HAP-1 (cell line): Measurements from ENCODE around the gene P2RY2.

Experiments used
- DNase-seq, 2 experiments: peaks; one replicate each; pipeline ENCODE4 v3.0.0-alpha.2; 2016 to 2020; ENCODE audit warnings: low spot score in 2 of 2
- H3K27me3 ChIP-seq: fragments of 250-450 bp; sonication (Bioruptor Pico); 2 replicates; pipeline ENCODE4 v1.5.1; 2020; ENCODE audit warnings: low read depth, mild to moderate bottlenecking, moderate library complexity
- H3K36me3 ChIP-seq: fragments of 250-450 bp; sonication (Bioruptor Pico); replicated peaks from 2 replicates; pipeline ENCODE4 v1.5.1; 2020; ENCODE audit warnings: mild to moderate bottlenecking
- H3K4me1 ChIP-seq: fragments of 250-450 bp; sonication (Bioruptor Pico); 2 replicates; pipeline ENCODE4 v1.5.1; 2020; ENCODE audit warnings: mild to moderate bottlenecking
- H3K4me3 ChIP-seq: fragments of 250-450 bp; sonication (Bioruptor Pico); 2 replicates; pipeline ENCODE4 v1.5.1; 2020; ENCODE audit warnings: mild to moderate bottlenecking, moderate library complexity
- H3K9me3 ChIP-seq: fragments of 250-450 bp; sonication (Bioruptor Pico); 2 replicates; pipeline ENCODE4 v1.5.1; 2020; ENCODE audit warnings: mild to moderate bottlenecking, moderate library complexity
- in situ Hi-C: fragments of 300-500 bp; cut with MboI; formaldehyde crosslinking; loops from 3 replicates; pipeline ENCODE4 v1.14.3; 2020; ENCODE audit warnings: low sequenced_read_pairs, inconsistent platforms, mixed read lengths

The P2RY2 gene

DNA sequence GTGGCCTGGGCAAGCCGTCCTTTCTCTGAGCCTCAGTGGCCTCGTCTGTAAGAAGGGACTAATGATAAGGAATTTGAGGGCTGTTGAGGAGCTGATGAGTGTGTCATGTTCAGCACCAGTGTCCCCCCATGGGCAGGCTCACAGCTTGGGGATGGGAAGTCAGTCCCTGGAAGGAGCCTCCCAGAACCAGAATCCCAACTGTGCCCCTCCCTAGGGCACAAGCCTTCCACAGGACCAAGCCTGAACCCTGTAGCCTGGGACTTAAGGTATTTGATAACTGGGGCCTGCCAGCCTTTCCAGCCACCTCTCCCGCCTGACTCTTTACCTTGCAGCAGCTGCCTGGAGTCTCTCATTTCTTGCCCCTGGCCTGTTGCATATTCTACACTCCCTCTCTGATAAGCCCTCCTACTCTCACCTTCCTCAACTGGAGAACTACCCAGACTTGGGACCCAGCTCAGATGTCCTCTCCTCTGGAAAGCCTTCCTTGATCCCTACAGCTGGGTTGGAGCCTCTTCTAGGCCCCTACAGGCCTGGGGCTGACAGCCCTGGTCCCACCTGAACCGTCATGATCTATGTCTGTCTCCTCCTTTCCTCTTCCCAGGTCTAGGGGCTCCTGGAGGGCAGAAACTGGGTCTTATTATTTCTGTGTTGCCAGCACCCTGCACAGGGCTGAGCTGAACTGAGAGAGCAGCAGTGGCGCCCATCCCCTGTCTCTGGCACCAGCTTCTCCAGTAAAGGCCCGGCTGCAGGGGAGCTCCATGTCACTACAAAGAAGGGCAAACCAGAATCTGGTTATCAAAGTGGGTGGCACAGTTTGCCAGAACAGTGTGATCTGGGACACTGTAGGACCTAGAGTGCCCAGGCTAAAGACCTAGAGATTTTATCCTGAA, 1.6 kb downstream of the P2RY2 start:
- in situ Hi-C loops, result no loop called here
- Histone ChIP-seq H3K27me3 (no peaks in the 10 kb centered on the region), H3K4me3 (no peak overlapping the region), H3K9me3 (no peaks in the 10 kb centered on the region), H3K4me1 (no peaks in the 10 kb centered on the region; the same call in 1 of the 2 replicates), H3K36me3 (no peaks in the 10 kb centered on the region)
- no peak for DNase-seq

DNA sequence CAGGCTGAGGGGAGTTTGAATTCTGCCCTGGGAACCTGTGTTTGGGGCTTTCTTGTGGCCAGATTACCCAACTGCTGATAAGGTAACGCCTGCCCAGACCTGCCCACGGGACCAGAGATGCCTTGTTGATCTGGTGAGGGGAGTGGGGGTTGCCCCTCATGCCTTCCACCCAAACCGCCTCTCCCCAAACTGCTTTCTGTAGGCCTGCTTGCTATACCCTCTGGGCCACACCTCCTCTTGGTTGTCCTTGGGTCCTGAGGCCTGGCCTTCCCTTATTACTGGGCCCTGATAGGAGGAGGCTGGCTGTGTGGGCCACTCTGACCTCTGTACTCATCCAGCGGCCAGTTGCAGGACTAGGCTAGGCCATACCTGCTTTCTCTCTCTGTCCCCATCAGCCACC, 3.4 kb downstream of the P2RY2 start:
- Histone ChIP-seq H3K4me3 (no peak overlapping the region), H3K4me1 (no peaks in the 10 kb centered on the region; the same call in 1 of the 2 replicates), H3K36me3 (no peaks in the 10 kb centered on the region), H3K9me3 (no peaks in the 10 kb centered on the region), H3K27me3 (no peaks in the 10 kb centered on the region)
- in situ Hi-C loops, result no loop called here
- no peak for DNase-seq

DNA sequence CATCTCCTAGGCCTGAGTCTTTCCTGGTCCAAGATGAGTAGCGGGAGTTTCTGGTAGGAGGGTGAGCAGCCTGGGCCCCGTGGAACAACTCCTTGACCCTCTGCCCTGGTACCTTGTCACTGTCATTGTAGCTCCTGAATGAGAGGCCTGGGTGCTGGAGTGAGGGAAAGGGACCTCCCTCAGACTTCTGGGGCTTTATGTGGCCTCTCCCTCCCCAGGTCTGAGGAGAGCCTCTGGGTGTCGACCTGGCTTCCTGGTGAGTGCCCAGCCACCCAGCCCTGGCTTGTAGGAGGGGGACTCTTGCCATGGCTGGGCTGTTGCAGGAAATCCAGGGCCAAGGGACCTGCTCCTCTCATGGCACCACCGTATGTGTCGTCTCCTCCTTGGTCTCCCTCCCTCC, 3.9 kb downstream of the P2RY2 start:
- Histone ChIP-seq H3K4me1 (no peaks in the 10 kb centered on the region; the same call in 1 of the 2 replicates), H3K36me3 (no peaks in the 10 kb centered on the region), H3K9me3 (no peaks in the 10 kb centered on the region), H3K27me3 (no peaks in the 10 kb centered on the region), H3K4me3 (no peak overlapping the region)
- no peak for DNase-seq
- in situ Hi-C loops, result no loop called here

DNA sequence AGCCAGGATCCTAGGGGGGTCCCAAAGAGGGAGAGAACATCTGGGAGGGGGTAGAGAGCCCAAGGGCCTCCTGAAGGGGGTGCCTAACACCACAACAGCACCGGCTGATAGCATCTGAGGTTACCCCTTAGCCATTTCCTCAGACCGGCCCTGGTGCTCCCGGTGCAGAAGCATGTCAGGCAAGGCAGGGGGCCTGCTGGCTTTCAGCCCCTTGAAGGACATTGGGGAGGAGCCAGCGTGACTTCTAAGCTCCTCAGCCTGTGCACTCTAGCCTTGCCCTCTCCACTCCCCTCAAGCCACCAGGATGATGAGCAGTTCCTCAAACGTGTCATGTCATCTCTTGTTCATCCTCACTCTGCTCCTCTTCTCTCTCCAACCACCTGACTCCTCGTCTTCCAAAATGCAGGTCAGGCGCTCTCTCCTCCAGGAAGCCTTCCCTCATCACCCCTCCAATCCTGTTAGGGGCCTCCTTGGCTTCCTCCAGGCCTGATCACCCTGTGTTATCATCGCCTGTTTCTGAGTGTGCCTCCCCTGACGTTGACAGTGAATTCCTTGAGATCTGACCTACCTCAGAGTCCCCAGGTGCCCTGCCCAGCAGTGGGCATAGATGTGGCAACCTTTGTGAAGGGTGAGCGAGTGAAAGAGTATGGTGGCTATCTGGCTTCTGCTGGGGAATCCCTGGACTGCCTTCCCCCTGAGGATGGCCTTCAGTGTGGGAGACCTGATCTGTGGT, 6.1 kb downstream of the P2RY2 start:
- no peaks in the 10 kb centered on the region for H3K27me3 ChIP-seq
- DNase-seq, result no peak

GRCh38 chr11:73225001-73225686, 7.1 kb downstream of the P2RY2 start:
- Histone ChIP-seq H3K27me3 (no peaks in the 10 kb centered on the region), H3K4me1 (no peaks in the 10 kb centered on the region), H3K4me3 (no peak overlapping the region), H3K9me3 (no peaks in the 10 kb centered on the region), H3K36me3 (no peaks in the 10 kb centered on the region)
- no peak for DNase-seq
- in situ Hi-C loops, result no loop called here

More for the DNA sequence above, 6.1 kb downstream of the P2RY2 start:
- Histone ChIP-seq H3K9me3 (no peaks in the 10 kb centered on the region), H3K36me3 (no peaks in the 10 kb centered on the region), H3K4me3 (no peak overlapping the region), H3K4me1 (no peaks in the 10 kb centered on the region)
- in situ Hi-C loops, result no loop called here

GRCh38 chr11:73225851-73226250, 7.8 kb downstream of the P2RY2 start:
- H3K4me1 ChIP-seq, result no peaks in the 10 kb centered on the region
- no peak overlapping the region for H3K4me3 ChIP-seq
- H3K27me3 ChIP-seq, result no peaks in the 10 kb centered on the region
- in situ Hi-C loops, result no loop called here
- H3K36me3 ChIP-seq, result no peaks in the 10 kb centered on the region
- H3K9me3 ChIP-seq, result no peaks in the 10 kb centered on the region
- no peak for DNase-seq

DNA sequence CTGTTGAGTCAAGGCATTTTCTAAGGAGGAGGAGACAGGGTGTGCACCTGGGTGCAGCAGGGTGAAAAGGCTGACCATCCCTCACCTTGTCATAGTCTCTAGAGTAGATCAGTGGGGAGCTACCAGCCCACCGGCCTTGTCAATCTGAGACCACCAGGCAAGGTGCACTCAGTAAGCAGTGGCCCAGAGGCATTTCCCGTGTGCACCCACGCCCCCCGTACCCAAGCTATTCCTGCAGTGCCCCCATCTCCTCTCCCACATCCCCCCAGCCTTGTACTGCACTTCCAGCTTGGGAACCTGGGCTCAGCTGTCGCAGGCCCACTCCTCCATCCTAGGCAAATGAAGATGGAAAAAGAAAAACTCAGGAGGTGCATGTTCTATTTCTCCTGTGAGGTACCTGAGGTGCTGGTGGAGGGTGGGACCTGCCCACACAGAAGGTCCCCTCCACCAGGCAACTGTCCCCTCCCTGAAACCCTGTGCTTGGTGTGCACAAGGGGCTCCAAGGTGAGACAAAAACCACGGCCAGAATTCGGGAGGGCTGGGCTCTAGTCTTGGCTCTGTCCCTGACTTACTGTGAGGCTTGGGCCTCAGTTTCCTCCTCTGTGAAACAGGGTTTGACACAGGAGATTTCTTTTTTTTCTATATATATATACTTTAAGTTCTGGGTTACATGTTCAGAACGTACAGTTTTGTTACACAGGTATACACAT, 8.4 kb downstream of the P2RY2 start:
- Histone ChIP-seq H3K9me3 (no peaks in the 10 kb centered on the region), H3K36me3 (no peaks in the 10 kb centered on the region), H3K4me1 (no peaks in the 10 kb centered on the region), H3K27me3 (no peaks in the 10 kb centered on the region), H3K4me3 (no peak overlapping the region)
- DNase-seq, result no peak
- in situ Hi-C loops, result no loop called here

DNA sequence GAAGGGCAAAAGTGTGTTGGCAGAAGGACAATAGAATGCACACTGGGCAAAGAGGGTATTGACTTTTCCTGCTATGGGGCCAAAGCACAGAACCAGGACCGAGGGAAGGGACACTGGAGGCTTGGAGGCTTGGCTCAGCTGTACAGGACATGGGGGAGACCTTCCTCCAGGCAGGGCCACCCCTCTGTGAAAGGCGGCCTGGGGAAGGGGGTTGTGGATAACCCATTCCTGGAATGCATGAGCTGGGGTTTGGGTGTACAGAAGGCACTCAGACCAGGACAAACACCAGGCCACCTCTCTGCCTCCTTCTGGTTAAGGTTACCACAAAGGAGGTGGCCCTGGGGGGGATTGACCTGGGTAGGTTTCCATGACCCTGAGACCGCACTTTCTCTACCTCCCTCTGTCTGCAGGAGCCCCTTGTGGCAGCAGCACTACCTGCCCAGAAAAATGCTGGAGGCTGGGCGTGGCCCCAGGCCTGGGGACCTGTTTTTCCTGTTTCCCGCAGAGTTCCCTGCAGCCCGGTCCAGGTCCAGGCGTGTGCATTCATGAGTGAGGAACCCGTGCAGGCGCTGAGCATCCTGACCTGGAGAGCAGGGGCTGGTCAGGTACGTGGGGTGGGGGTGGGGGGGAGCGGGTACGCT, 9.6 kb downstream of the P2RY2 start:
- H3K9me3 ChIP-seq, result no peaks in the 10 kb centered on the region
- in situ Hi-C loops, result no loop called here
- no peaks in the 10 kb centered on the region for H3K4me1 ChIP-seq
- H3K27me3 ChIP-seq, result no peaks in the 10 kb centered on the region
- H3K4me3 ChIP-seq, result no peak overlapping the region
- H3K36me3 ChIP-seq, result no peaks in the 10 kb centered on the region
- no peak for DNase-seq

DNA sequence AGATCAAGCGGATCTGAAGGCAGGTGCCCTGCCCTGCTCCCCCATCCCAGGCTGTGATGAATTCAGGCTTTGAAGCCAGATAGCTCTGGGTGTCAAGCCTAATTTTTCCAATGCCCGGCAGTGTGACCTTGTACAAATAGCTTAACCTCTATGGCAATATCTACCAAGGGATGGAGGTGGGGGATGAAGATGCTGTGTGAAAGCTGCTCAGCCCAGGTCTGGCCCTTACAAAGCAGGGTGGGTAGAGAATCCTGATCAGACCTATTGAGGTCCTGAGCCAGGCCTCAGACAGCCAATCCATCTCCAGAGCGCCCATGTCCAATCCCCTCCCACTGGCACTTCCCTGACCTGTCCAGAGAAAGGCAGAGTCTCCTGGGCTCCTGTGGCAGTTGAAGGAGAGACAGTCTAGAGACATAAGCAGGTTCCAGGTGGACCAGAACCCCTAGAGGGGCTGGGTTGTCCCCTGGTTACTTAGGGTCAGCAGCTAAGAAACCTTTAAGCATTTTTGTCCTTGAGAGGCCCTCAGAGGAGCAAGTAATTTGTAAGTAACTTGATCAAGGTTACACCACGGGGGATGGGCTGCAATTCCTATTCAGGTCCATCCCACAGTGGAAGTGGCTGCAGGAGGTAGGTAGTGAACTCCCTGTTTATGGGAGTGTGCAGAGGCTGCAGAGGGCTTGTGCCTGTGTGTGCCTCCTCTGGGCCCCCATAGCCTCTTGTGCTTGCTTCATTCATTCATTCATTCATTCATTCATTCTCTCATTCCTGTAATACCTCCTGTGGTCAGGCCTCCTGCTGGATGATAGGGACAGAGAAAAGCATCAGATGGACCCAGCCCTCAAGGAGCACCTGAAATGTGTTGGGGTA, 10.4 kb downstream of the P2RY2 start:
- H3K27me3 ChIP-seq, result no peaks in the 10 kb centered on the region
- DNase-seq, result no peak

DNA sequence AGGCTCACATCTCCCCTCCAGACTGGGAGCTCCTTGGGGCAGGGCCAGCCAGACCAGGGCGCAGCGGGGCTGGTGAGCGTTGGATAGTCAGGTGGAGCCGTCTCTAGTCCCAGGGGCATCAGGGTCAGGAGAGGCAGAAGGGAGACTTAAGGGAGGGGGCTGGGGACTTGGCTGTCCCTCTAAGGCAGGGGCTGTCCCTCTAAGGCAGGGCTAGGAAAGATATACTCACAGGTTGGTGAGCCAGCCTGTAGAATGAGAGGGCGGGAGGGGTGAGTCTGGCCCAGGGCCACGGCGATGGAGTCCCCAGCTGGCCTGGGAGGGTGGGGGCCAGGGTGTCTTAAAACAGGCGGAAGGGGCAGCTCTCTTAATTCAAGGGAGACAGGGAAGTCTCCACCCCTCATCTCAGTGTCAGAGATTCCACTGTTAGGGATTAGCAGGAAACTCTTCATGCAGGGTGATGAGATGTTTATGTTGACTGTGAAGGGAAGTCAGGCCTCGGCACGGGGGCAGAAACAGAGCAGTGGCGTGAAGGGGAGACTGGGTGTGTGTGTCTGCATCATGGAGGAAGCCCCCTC, 11.3 kb downstream of the P2RY2 start:
- H3K27me3 ChIP-seq, result no peaks in the 10 kb centered on the region
- no peak for DNase-seq
- H3K9me3 ChIP-seq, result no peaks in the 10 kb centered on the region
- H3K4me1 ChIP-seq, result no peaks in the 10 kb centered on the region
- no peaks in the 10 kb centered on the region for H3K36me3 ChIP-seq
- in situ Hi-C loops, result no loop called here
- H3K4me3 ChIP-seq, result no peak overlapping the region

More for the DNA sequence above, 10.4 kb downstream of the P2RY2 start:
- H3K4me3 ChIP-seq, result no peak overlapping the region
- in situ Hi-C loops, result no loop called here
- H3K4me1 ChIP-seq, result no peaks in the 10 kb centered on the region
- no peaks in the 10 kb centered on the region for H3K36me3 ChIP-seq
- no peaks in the 10 kb centered on the region for H3K9me3 ChIP-seq

DNA sequence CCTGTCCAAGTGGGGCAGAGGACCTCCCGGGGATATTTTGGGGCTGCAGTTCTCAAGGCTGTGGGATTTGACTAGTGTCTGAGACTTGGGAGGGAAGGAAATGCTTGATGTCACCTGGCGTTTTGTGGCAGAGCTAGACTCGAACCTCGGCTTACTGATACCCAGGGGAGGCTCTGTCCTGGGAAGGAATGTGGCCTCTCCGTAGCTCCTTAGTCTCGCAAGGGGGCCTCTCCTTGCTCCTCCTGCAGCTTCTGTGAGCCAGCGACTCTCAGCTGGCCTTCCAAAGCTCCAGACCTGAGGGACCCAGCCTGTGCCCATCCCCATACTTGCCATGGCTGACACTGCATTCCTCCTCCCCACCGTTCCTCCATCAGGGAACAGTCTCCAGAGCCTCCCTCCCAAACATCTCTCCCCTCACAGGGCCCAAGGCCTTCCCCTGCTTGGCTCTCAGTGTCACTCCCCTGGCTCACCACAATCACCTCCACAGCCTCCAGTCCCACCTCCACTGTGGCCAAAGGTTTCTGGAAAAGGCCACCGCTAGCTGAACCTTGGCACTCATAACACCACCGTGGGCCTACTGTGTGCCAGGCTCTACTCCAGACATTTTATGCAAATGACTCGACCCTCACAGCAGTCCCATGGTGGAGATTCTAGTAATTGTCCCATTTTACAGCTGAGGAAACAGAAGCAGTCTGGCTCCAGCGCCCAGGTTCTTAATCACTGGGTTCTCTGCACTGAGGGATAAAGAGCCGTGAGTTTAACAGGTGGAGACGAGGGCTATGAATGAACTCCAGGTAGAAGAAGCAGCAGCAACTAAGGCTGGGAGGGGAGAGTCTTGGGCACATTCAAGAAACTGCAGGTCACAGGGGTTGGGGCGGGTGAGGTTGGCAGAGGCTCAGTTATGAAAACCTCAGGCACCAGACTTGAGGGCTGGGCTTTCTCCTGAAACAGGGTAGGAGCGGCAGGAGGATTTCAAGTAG, 12.1 kb downstream of the P2RY2 start:
- Histone ChIP-seq H3K4me3 (no peak overlapping the region), H3K36me3 (no peaks in the 10 kb centered on the region), H3K4me1 (no peaks in the 10 kb centered on the region), H3K27me3 (no peaks in the 10 kb centered on the region), H3K9me3 (no peaks in the 10 kb centered on the region)
- in situ Hi-C loops, result no loop called here
- DNase-seq, result no peak
